Stomach (tissue), 4 donors: ENCODE measurements around the gene AHCYL2.
"Not testable (repeated sequence)": the region's sequence is repeated elsewhere in the genome, so short reads cannot be mapped to it uniquely, and the experiment has no call there.

Source experiments
- CTCF ChIP-seq, 7 experiments: fragments of 450-650 bp in 4 of 7; fragments of 200-600 bp in 3 of 7; sonication (generic) in 3 of 7; IDR thresholded peaks; one replicate each; pipeline ENCODE4 v1.5.1; 2016 to 2019; ENCODE audit warnings: antibody characterized with exemption in 7 of 7, control low read depth in 2 of 7, mild to moderate bottlenecking in 1 of 7
- POLR2A ChIP-seq, 4 donors: fragments of 450-650 bp; IDR thresholded peaks; one replicate each; pipeline ENCODE4 v1.6.1; 2016; ENCODE audit warnings: antibody characterized with exemption in 4 of 4, control low read depth in 2 of 4, mild to moderate bottlenecking in 1 of 4, moderate library complexity in 1 of 4
- POLR2AphosphoS5 ChIP-seq, 3 donors: sonication (generic); formaldehyde crosslinking; IDR thresholded peaks; one replicate each; pipeline ENCODE4 v1.6.1; 2016; ENCODE audit warnings: antibody characterized with exemption in 3 of 3

GRCh38 chr7:129447445-129447844 is 222.6 kb downstream of the AHCYL2 start:
- TF ChIP-seq CTCF, POLR2A, POLR2AphosphoS5 (IDR thresholded peaks at IDR 0.05): not testable (repeated sequence)
